ENCODE results near the gene LAMC1.

- no peak for TF ChIP-seq TCF7L2 (IDR thresholded peaks at IDR 0.05; ENCODE audit: borderline replicate concordance, extremely low read depth, insufficient read depth, insufficient read length)
- TF ChIP-seq, protein P1, sequence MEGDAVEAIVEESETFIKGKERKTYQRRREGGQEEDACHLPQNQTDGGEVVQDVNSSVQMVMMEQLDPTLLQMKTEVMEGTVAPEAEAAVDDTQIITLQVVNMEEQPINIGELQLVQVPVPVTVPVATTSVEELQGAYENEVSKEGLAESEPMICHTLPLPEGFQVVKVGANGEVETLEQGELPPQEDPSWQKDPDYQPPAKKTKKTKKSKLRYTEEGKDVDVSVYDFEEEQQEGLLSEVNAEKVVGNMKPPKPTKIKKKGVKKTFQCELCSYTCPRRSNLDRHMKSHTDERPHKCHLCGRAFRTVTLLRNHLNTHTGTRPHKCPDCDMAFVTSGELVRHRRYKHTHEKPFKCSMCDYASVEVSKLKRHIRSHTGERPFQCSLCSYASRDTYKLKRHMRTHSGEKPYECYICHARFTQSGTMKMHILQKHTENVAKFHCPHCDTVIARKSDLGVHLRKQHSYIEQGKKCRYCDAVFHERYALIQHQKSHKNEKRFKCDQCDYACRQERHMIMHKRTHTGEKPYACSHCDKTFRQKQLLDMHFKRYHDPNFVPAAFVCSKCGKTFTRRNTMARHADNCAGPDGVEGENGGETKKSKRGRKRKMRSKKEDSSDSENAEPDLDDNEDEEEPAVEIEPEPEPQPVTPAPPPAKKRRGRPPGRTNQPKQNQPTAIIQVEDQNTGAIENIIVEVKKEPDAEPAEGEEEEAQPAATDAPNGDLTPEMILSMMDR (IDR thresholded peaks at IDR 0.05 in 2 of 3, conservative IDR thresholded peaks at IDR 0.05 in 1 of 3; ENCODE audit: borderline replicate concordance in 1 of 3, insufficient read depth in 1 of 3, low read depth in 2 of 3, low read length in 2 of 3), result no peak
Observed at GRCh38 chr1:183069562-183070216, 46.5 kb downstream of the LAMC1 start.

All from HCT116 (cell line).